NCI-H1436 (cell line): ENCODE data around the gene WDR93.

Experiments
- DNase-seq: peaks from one replicate; lab custom pipeline; 2025; lab: John Stamatoyannopoulos, UW

Gene WDR93

DNA sequence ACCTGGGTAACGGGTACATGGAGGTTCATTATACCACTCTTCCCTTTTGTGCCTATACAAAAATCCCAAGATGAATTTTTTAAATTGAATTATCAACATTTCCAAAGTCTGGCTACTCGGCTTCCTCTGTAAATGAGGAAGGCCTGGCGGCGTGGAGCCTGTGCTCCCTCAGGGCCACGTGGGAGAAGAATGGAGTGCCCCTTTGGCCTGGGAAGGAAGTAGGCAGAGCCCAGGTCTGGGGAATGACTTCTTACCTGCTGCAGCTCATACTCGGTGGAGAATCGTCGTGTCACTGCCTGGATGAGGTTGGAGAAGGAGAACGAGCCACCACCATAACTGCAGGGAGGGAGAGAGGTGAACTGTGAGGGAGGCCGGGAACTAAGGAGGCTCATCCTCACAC is 99.6 kb downstream of the WDR93 start:
- no peak for DNase-seq

DNA sequence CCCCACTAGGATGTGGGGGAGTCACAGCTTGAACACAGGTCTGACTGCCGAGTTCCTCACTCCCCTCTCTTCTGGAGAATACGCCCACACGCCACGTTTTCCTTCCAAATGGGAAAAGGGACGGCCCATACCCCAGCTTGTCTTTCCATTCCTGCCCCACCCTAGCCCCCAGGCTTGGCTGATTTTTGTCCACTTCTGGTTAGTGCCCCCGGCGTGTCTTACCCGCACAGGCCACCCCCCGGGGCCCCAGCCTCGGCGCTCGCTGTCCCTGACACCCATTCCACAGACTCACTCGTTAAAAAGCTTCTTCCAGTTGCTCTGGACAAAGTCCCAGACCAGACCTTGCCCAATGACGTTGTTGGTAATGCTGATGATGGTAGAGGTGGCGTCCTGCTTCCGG is 100.0 kb downstream of the WDR93 start:
- no peak for DNase-seq

- no peak for DNase-seq
These were observed 101.6 kb downstream of the WDR93 start for GRCh38 chr15:89792106-89792805.
